HG03175 (cell line): ENCODE results near the gene HIVEP3.
"Not testable (repeated sequence)": the region's sequence is repeated elsewhere in the genome, so short reads cannot be mapped to it uniquely, and the experiment has no call there.

ENCODE experiments used
- ATAC-seq: cut with Tn5 transposase; IDR thresholded peaks from one replicate; pipeline ENCODE4 v1.9.1; 2021; ENCODE audit warnings: mild to moderate bottlenecking, moderate library complexity; ENCODE audit not compliant: unreplicated experiment

HIVEP3 gene

GRCh38 chr1:41698916-41699860, 219.5 kb downstream of the HIVEP3 start:
- peak; percentile 83 for ATAC-seq

GRCh38 chr1:41696381-41696780, 222.3 kb downstream of the HIVEP3 start:
- no peak for ATAC-seq

- no peak for ATAC-seq
These were observed 223.5 kb downstream of the HIVEP3 start for GRCh38 chr1:41695118-41695745.

GRCh38 chr1:41691966-41692365, 226.8 kb downstream of the HIVEP3 start:
- ATAC-seq, result not testable (repeated sequence)

GRCh38 chr1:41691424-41691823, 227.3 kb downstream of the HIVEP3 start:
- ATAC-seq, result no peak

GRCh38 chr1:41690331-41690730, 228.4 kb downstream of the HIVEP3 start:
- no peak for ATAC-seq

GRCh38 chr1:41689558-41689981, 229.2 kb downstream of the HIVEP3 start:
- no peak for ATAC-seq

GRCh38 chr1:41689139-41689538, 229.6 kb downstream of the HIVEP3 start:
- ATAC-seq, result no peak

GRCh38 chr1:41687007-41687406, 231.7 kb downstream of the HIVEP3 start:
- ATAC-seq, result no peak

GRCh38 chr1:41683681-41684500, 234.8 kb downstream of the HIVEP3 start:
- ATAC-seq, result no peak

- no peak for ATAC-seq
These were observed 235.7 kb downstream of the HIVEP3 start for GRCh38 chr1:41682845-41683625.

GRCh38 chr1:41682149-41682548, 236.6 kb downstream of the HIVEP3 start:
- ATAC-seq, result no peak

GRCh38 chr1:41681331-41682098, 237.2 kb downstream of the HIVEP3 start:
- ATAC-seq, result no peak

GRCh38 chr1:41679994-41680393, 238.7 kb downstream of the HIVEP3 start:
- ATAC-seq, result no peak

- no peak for ATAC-seq
These were observed 239.2 kb downstream of the HIVEP3 start for GRCh38 chr1:41679531-41679930.

- ATAC-seq, result no peak
These were observed 240.4 kb downstream of the HIVEP3 start for GRCh38 chr1:41678111-41678878.

- ATAC-seq, result no peak
These were observed 241.1 kb downstream of the HIVEP3 start for GRCh38 chr1:41677620-41678019.

GRCh38 chr1:41675401-41675800, 243.3 kb downstream of the HIVEP3 start:
- ATAC-seq, result no peak

GRCh38 chr1:41674522-41674921, 244.2 kb downstream of the HIVEP3 start:
- no peak for ATAC-seq
